Stimulated activated CD4-positive, alpha-beta T cell treated with anti-CD3 and anti-CD28 coated beads, Interleukin-4, amount 100 ng/mL, for 4 hours (primary cell): ENCODE measurements around the gene TXNDC2.
"Not testable (repeated sequence)": the region's sequence is repeated elsewhere in the genome, so short reads cannot be mapped to it uniquely, and the experiment has no call there.

Source experiments
- DNase-seq, 2 experiments: peaks; one replicate each; pipeline ENCODE4 v3.0.0-alpha.2; 2020

TXNDC2 gene

DNA sequence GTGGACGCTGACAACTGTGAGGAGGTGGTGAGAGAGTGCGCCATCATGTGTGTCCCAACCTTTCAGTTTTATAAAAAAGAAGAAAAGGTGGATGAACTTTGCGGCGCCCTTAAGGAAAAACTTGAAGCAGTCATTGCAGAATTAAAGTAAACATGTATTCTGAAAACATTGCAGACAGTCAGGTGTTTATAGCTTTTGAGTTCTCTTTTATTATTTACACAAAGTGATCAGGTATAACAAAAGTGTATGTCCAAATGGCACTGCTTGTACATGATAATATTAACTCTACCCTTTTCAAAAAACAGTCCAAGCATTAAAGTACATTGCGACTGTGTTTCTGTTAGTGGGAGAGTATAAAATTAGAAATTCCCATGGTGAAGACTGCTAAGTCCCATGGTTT, 2.2 kb downstream of the TXNDC2 start:
- no peak for DNase-seq

DNA sequence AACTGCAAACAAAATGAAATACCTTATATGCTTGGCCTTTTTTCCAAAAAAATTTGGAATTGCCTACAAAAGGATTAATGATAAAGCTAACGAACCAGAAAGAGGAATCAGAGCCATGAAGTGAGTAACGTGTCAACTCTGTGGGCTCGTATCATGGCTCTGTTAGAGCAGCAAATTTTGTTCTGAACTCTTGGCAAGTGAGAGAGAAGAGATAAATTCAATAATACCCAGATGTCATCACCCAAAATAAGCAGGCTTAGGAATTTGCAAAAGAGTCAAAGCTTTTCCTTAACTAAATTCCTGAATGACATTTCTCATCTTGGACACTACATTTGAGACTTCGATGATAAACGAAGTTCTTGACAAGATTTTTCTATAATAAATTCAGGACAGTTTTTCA, 4.4 kb downstream of the TXNDC2 start:
- no peak for DNase-seq

DNA sequence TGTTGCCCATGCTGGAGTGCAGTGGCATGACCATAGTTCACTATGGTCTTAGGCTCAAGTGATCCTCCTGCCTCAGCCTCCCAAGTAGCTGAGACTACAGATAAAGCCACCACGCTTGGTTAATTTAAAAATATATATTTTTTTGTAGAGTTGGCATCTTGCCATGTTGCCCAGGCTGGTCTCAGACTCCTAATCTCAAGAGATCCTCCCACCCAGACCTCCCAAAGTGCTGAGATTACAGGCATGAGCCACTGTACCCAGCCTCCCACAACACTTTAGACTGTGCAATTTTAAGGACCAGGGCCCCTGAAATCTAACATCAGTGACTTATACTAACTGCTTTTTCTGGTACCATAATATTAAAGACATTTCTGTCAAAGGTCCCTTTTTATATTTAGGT, 5.2 kb downstream of the TXNDC2 start:
- DNase-seq = no peak

DNA sequence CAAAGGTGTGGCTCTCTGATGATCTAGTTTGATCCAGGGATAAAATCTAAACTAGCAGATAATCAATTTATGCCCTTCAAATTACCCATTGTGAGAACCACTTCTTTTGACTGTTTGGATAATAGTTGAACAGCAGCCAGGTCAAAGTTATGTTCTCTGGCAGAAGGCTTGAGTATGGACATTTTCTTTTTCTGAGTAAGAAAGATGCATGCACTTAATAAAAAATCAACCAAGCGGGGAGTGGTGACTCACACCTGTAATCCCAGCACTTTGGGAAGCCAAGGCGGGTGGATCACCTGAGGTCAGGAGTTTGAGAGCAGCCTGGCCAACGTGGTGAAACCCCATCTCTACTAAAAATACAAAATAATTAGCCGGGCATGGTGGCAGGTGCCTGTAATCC, 5.7 kb downstream of the TXNDC2 start:
- not testable (repeated sequence) for DNase-seq

DNA sequence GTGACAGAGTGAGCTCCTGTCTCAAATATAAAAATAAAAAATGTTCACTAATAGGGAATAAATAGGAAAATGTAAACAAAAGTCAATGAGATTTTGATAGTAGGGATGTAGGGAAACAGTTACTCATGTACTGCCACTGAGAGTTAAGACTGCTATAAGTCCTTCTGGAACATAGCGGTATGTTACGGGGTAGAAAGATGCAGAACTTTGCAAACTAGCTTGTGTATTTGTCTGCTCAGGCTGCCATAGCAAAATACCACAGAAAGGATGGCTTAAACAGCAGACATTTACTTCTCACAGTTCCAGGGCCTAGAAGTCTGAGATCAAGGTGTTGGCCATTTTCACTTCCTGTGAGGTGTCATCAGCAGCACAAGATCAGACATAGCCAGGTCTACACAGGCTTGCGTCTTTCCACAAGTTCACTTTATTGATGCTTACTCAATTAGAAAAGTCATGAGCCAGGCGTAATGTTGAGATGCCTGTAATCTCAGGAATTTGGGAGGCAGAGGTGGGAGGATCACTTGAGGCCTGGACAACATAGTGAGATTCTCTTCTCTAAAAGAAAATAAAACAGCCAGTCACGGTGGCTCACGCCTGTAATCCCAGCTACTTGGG, 8.8 kb downstream of the TXNDC2 start:
- no peak for DNase-seq

DNA sequence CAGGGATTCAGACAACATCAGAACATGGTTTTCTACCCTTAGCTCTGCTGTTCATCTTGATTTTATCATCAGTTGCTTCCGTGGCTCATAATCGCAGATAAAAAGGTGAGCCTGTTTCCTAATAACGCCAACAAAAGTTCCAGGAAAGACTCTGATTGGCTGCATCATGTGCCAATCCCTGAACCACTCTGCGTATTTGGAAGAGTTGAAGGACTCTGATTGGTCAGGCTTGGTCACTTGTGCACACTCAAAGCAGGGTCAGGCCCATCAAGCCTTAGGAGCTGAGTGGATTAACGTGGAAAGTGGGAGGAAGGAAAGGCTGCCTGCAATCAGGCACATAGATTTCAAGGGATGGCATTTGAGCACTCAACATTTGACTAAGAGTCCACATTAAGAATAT, 11.4 kb downstream of the TXNDC2 start:
- no peak for DNase-seq

DNA sequence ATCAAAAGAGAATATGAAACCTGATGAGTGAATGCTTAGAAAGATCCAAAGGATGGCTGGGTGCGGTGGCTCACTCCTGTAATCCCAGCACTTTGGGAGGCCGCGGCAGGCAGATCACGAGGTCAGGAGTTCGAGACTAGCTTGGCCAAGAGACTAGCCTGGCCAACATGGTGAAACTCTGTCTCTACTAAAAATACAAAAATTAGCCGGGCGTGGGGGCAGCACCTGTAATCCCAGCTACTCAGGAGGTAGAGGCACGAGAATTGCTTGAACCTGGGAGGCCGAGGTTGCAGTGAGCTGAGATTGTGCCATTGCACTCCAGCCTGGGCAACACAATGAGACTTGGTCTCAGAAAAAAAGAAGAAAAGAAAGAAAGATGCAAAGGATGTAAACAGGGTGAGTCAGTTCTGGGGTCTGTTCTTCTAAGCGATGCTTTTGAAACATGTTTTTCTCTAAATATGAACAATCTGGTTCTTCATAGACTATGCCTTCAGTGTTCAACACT, 12.1 kb downstream of the TXNDC2 start:
- not testable (repeated sequence) for DNase-seq

DNA sequence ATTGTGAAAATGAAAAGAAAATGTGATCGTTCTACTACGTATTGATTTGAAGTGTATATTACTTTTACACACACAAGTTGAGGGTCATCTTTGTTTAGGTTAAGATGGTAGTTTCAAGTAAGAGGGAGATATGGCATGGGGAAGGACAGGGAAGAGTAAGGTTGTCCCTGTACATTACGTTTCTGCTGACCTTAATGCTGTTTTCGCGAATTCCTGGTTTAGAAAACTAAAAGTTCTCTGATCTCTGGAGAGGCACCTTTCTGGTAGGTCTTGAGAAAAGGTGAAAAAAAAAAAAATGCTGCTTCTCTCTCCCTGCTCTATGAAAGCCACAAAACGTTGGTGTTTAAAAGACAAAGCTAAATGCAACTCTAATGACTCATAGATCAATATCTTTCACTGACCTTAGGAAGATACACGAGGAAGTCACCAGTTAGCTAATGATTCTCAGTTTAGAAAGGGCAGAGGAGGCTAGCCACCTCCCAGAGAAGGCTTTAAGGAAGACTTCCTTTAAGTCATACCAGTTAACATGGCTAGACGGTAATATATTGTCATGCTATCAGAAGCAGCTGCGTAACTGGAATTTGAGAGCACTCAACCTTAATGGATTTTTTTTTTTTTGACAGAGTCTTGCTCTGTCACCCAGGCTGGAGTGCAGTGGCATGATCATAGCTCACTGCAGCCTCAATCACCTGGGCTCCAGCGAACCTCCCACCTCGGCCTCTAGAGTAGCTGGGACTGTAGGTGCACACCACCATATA, 13.2 kb downstream of the TXNDC2 start:
- DNase-seq = no peak

DNA sequence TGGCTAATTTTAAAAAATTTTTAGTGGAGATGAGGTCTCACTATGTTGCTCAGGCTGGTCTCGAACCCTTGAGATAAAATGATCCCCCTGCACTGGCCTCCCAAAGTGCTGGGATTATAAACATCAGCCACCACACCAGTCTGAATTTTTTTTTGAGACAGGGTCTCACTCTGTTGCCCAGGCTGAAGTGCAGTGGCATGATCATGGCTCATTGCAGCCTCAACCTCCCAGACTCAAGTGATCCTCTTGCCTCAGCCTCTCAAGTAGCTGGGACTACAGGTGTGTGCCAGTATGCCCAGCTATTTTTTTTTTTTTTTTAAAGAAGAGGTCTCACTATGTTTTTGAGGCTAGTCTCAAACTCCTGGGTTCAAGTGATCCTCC, 13.8 kb downstream of the TXNDC2 start:
- not testable (repeated sequence) for DNase-seq

DNA sequence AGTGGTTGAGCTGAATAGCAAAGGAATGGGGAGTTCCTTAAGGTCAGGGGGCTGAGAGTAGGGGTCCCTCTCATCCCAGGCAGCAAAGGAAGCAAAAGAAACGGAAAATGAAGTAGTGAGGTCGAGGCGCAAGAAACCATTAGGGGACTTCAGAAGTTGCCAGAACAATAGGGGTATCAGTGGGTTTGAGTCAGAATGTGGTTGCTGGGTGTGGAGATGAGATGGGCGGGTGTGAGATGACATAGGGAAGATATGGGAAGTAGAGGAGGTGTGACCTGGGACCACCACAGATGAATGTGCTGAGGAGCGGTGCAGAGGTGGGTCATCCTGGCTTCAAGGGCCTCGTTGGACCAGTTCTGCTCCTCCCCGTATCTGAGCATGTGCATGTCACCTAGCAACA, 14.9 kb downstream of the TXNDC2 start:
- DNase-seq = no peak

DNA sequence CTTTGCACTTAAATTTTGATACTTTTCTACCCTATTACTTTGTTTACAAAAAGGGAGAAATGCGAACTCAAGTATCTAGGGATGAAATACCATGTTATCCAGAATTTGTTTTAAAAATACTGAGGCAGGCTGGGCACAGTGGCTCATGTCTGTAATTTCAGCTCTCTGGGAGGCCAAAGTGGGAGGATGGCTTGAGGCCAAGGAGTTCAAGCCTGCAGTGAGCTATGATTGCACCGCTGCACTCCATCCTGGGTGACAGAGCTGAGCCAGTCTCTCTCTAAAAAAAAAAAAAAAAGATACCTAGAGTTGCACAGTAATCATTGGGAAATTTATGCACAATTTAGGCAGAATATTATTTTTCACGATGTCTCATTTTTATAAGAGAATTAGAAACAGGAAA, 15.6 kb downstream of the TXNDC2 start:
- no peak for DNase-seq

DNA sequence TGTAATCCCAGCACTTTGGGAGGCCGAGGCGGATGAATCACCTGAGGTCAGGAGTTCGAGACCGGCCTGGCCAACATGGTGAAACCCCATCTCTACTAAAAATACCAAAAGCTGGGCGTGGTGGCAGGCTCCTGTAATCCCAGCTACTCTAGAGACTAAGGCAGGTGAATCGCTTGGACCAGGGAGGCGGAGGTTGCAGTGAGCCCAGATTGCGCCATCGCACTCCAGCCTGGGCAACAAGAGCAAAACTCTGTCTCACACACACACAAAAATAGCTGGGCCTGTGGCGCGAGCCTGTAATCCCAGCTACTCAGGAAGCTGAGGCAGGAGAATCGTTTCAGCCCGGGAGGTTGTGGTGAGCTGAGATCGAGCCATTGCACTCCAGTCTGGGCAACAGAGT, 16.5 kb downstream of the TXNDC2 start:
- not testable (repeated sequence) for DNase-seq

DNA sequence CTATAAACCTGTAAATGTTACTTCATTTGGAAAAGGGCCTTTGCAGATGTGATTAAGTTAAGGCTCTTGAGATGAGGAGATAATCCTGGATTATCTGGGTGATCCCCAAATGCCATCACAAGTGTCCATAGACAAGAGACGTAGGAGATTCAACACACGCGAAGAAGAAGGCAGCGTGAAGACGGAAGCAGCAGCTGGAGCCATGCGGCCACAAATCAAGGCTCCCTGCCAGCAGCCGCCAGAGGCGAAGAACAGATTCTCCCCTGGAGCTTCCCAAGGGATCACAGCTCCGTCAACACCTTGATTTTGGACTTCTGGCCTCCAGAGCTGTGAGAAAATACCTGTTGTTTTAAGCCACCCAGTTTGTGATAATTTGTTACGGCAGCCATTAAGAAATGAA, 17.1 kb downstream of the TXNDC2 start:
- no peak for DNase-seq

DNA sequence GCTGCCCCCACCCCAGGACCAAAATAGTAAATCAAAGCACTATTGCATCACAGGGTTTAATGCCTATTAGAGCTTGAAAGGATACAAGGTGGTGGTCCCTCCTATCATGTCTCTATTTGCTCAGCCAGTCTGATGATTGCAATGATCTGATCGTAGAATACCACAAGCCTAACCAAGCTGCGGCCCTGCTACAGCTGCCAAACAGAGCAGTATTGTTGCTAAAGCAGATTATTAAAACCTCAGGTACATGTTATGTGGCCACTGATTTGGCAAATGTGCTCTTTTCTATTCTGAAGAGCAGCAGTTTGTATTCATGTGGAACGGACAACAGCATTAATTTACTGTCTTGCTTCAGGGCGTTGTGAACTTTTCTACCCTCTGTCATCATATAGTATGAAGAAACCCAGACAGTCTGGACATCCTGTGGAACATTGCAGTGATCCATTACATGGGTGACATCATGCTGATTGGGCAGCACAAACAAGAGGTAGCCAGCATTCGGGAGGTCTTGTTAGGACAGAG, 19.7 kb downstream of the TXNDC2 start:
- no peak for DNase-seq

DNA sequence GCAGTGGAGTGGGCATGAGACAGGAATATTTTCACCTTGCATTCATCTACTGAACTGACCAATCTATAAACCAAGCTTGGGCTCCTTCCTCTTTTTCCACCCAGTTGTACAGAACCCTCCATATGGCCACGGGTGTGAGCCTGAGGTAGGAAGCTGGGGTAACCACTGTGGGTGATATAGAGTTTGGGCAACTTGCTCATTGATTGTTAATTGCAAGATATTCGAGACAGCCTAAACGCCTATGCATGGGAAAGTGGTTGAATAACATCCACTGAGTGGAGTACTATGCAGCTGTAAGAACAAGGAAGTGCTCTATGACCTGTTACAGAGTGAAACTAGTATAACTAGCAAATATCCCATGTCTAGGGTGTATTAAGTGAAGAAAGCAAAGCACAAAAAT, 20.7 kb downstream of the TXNDC2 start:
- no peak for DNase-seq

DNA sequence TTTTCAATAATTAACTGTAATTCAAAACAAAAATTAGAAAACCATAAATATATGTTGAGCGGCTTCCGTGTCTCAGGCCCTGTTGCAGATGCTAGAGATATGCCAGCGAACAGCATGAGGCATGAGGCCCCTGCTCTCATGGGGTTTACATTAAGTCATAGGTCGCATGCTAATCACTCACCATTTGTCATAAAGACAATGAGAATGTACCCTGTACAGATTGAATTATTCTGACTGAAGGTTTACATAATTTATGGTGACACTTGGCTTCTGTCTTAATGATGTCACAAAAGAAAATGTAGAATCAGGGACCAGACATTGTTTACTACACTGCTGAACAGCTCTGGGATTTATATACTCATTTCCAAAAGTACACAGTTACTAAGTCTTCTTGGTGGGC, 22.1 kb downstream of the TXNDC2 start:
- DNase-seq = no peak

DNA sequence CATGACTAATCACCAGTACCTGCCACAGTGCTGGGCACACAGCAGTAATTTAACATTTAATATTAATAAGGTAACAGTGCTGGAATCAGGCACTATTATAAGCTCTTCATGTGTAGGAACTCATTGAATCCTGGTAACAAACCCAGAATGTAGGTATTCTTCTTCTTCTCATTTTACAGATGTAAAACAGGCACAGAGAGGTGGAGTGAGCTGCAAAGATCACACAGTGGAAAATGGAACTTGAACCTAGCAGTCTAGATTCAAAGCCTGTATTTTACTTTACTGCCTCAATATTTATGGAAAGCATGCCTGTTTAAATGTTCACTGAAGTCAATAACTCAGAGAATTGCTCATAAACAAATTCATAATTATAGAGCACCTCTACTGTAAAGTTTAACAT, 24.3 kb downstream of the TXNDC2 start:
- DNase-seq = no peak

DNA sequence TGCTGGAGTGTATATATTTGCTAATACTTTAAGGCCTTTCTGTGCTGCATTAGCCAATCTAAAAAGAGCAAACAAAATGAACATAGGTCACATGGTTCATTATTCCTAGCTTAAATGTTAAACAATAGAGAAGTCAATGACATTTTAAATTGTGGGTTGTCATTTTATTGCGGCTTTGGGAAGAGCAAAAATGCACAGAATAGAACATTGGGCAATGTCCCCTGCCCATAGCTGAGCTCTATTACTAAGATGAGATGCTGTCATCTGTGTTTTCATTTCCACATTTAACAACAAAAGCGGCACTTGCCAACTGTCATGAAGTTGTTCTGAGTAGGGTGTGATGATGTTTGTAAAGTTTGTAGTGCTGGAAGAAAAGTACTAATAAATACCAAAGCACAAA, 24.9 kb downstream of the TXNDC2 start:
- DNase-seq = no peak

DNA sequence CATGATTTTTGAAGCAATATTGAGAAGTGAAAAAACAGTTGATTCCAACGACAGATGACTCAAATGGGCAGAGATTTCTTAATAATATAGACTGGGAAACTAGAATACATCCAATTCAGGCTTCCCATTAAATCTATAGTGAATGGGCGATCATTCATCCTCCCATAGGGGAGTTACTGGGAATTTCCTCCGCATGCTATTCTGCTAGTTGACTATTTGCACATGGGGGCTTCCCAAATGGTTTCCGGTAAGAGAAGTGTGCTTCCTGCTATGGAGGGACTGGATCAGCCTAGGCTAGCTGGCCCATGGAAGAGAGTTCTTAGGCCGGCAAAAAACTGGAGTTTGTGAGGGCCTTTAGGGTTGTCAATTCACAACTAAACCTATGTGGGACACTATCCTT, 25.5 kb downstream of the TXNDC2 start:
- no peak for DNase-seq

DNA sequence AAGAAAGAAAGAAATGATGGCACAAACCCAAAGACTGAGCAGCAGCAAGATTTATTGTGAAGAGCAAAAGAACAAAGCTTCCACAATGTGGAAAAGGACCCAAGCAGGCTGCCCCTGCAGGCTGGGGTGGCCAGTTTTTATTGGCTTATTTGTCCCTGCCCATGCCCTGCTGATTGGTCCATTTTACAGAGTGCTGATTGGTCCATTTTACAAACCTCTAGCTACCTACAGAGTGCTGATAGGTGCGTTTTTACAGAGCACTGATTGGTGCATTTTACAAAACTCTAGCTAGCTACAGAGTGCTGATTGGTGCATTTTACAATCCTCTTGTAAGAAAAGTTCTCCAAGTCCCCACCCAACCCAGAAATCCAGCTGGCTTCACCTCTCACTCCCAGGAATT, 26.5 kb downstream of the TXNDC2 start:
- DNase-seq = not testable (repeated sequence)

DNA sequence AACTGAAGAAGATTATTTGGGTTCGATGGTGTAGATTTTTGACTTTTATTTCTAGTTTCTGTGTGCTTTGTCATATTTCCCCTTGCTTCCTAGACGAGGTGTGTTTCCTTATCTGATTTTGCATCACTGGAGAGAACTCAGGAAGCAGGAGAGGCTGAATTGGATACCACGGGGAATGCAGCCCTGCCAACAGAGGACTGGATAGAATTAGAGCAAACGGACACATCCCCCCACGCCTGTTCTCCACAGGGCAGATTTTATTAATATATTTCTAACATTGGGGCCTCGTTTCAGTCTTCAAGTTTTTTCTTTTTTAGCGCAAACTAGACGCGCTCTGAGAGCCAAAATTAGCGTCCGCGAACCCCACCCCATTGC, 27.4 kb downstream of the TXNDC2 start:
- no peak for DNase-seq

DNA sequence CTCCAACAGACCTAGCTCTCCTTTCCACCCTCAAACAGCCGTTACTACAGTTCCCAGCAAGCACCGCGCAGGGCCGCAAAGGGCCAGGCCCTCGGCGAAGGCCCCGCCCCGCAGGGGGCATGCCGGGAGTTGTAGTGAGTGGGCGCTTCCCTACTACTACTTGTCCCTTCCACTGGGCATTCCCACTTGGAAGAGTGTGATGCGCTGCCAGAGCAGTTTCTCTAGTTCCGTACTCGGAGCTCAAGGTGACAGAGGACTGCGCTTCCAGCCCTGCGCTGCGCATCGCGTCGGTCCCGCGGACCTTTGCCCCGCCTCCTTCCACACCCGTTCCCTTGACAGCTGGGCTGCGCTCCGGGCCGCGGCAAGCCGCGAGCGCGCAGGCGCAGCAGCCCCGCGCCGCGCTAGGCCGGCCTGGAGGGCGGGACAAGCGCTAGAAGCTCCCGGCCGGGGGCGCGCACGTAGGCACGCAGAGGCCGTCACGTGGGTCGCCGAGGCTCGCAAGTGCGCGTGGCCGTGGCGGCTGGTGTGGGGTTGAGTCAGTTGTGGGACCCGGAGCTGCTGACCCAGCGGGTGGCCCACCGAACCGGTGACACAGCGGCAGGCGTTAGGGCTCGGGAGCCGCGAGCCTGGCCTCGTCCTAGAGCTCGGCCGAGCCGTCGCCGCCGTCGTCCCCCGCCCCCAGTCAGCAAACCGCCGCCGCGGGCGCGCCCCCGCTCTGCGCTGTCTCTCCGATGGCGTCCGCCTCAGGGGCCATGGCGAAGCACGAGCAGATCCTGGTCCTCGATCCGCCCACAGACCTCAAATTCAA, 28.0 kb downstream of the TXNDC2 start, which contains the start of gene VAPA:
Gene VAPA, plus strand, starts transcription at position 491 of the 808 bp plus-strand sequence. Its CDS starts 241 bp downstream, at position 732.
- peak; percentile 90 to 91 for DNase-seq

DNA sequence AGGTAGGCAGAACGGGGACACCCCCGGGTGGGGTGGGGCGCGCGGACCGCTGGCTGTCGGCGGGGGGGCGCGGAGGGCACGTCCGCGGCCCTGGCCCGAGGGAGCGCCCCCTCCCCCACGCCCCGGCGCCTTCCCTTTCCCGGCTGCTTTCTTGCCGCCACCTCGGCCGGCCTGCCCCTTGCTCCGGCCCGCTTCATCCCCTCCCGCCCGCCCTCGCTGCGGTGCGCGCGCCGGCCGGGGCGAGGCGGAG, 28.5 kb downstream of the TXNDC2 start:
- no peak for DNase-seq
